SJCRH30 (cell line): Measurements from ENCODE around the gene UGT1A8. TPM values are rescaled to one million over a fixed set of nuclear protein-coding genes. Genes with fewer than 3 reads are reported as not detected.
A peak's percentile ranks its signal among the peaks of the same experiment; 100 is the strongest.

Experiments used
- DNase-seq, 2 experiments: peaks; one replicate each; pipeline ENCODE4 v3.0.0-alpha.2; 2015 to 2020
- H3K27ac ChIP-seq: fragments of 250-450 bp; sonication (Bioruptor Pico); 2 replicates; pipeline ENCODE4 v1.5.1; 2020; ENCODE audit warnings: mild to moderate bottlenecking, moderate library complexity
- H3K27me3 ChIP-seq: fragments of 250-450 bp; sonication (Bioruptor Pico); 2 replicates; pipeline ENCODE4 v1.5.1; 2020; ENCODE audit warnings: mild to moderate bottlenecking, moderate library complexity
- H3K36me3 ChIP-seq: fragments of 250-450 bp; sonication (Bioruptor Pico); 2 replicates; pipeline ENCODE4 v1.5.1; 2020; ENCODE audit warnings: mild to moderate bottlenecking, moderate library complexity
- H3K4me1 ChIP-seq: fragments of 250-450 bp; sonication (Bioruptor Pico); 2 replicates; pipeline ENCODE4 v1.5.1; 2020; ENCODE audit warnings: mild to moderate bottlenecking, moderate library complexity
- H3K4me3 ChIP-seq: fragments of 250-450 bp; sonication (Bioruptor Pico); 2 replicates; pipeline ENCODE4 v1.5.1; 2020; ENCODE audit warnings: mild to moderate bottlenecking, moderate library complexity
- H3K9me3 ChIP-seq: fragments of 250-450 bp; sonication (Bioruptor Pico); replicated peaks from 2 replicates; pipeline ENCODE4 v1.5.1; 2020; ENCODE audit warnings: mild to moderate bottlenecking, moderate library complexity
- total RNA-seq: library from RNA; depleted of rRNA; stranded (reverse); fragments of >200 nt; shearing (Covaris generic); gene quantifications from 2 replicates; pipeline ENCODE4 v1.2.3, GENCODE V29; 2014

Gene UGT1A8
- total RNA-seq, 1 experiment from 2014 or later, result not detected

- Histone ChIP-seq H3K9me3 (no peaks in the 10 kb centered on the region; the same call in 1 of the 2 replicates), H3K4me1 (no peaks in the 10 kb centered on the region), H3K27ac (no peak overlapping the region), H3K4me3 (no peak overlapping the region), H3K27me3 (no peaks in the 10 kb centered on the region), H3K36me3 (no peaks in the 10 kb centered on the region)
- no peak for DNase-seq
These were observed 41.2 kb downstream of the UGT1A8 start for GRCh38 chr2:233658610-233659009.

GRCh38 chr2:233663911-233664310 lies 46.5 kb downstream of the UGT1A8 start:
- no peaks in the 10 kb centered on the region for H3K27me3 ChIP-seq
- no peaks in the 10 kb centered on the region for H3K4me1 ChIP-seq
- H3K4me3 ChIP-seq, result no peak overlapping the region
- no peak for DNase-seq
- H3K27ac ChIP-seq, result no peak overlapping the region
- H3K36me3 ChIP-seq, result no peaks in the 10 kb centered on the region
- H3K9me3 ChIP-seq, result peaks cover 5% of the 10 kb centered on the region; the same call in 1 of the 2 replicates

GRCh38 chr2:233668605-233669260 lies 51.3 kb downstream of the UGT1A8 start:
- Histone ChIP-seq H3K4me3 (no peak overlapping the region), H3K27ac (no peak overlapping the region), H3K36me3 (no peaks in the 10 kb centered on the region), H3K9me3 (0 out of 2 replicates have a peak, but pooled peaks cover 5% of the 10 kb centered on the region), H3K4me1 (no peaks in the 10 kb centered on the region), H3K27me3 (no peaks in the 10 kb centered on the region)
- DNase-seq, result no peak

- Histone ChIP-seq H3K4me1 (peaks cover 5% of the 10 kb centered on the region; the same call in 1 of the 2 replicates), H3K36me3 (no peaks in the 10 kb centered on the region), H3K27me3 (no peaks in the 10 kb centered on the region), H3K27ac (no peak within 1 kb of the TSS), H3K9me3 (0 out of 2 replicates have a peak, but pooled peaks cover 5% of the 10 kb centered on the region), H3K4me3 (no peak within 1 kb of the TSS)
- no peak for DNase-seq
These were observed 54.1 kb downstream of the UGT1A8 start, which contains the start of gene UGT1A9 for GRCh38 chr2:233671290-233672161. UGT1A9 (plus strand) TSS chr2:233671898; CDS start chr2:233671935, 37 bp downstream.

GRCh38 chr2:233672886-233673285 lies 55.5 kb downstream of the UGT1A8 start:
- H3K27ac ChIP-seq, result no peak overlapping the region
- H3K9me3 ChIP-seq, result no peaks in the 10 kb centered on the region
- no peak overlapping the region for H3K4me3 ChIP-seq
- no peaks in the 10 kb centered on the region for H3K27me3 ChIP-seq
- peaks cover 5% of the 10 kb centered on the region; the same call in 1 of the 2 replicates for H3K4me1 ChIP-seq
- no peak for DNase-seq
- no peaks in the 10 kb centered on the region for H3K36me3 ChIP-seq

- Histone ChIP-seq H3K36me3 (no peaks in the 10 kb centered on the region), H3K27ac (no peak overlapping the region), H3K27me3 (no peaks in the 10 kb centered on the region), H3K9me3 (no peaks in the 10 kb centered on the region), H3K4me3 (no peak overlapping the region), H3K4me1 (peaks cover 5% of the 10 kb centered on the region; the same call in 1 of the 2 replicates)
- no peak for DNase-seq
These were observed 56.5 kb downstream of the UGT1A8 start for GRCh38 chr2:233673896-233674295.

- DNase-seq, result no peak
- H3K27ac ChIP-seq, result no peak overlapping the region
- H3K9me3 ChIP-seq, result no peaks in the 10 kb centered on the region
- H3K4me1 ChIP-seq, result peaks cover 5% of the 10 kb centered on the region; the same call in 1 of the 2 replicates
- H3K27me3 ChIP-seq, result no peaks in the 10 kb centered on the region
- no peaks in the 10 kb centered on the region for H3K36me3 ChIP-seq
- H3K4me3 ChIP-seq, result no peak overlapping the region
These were observed 56.9 kb downstream of the UGT1A8 start for GRCh38 chr2:233674314-233674713.

- Histone ChIP-seq H3K4me1 (peaks cover 5% of the 10 kb centered on the region; the same call in 1 of the 2 replicates), H3K27ac (no peak overlapping the region), H3K27me3 (no peaks in the 10 kb centered on the region), H3K9me3 (no peaks in the 10 kb centered on the region), H3K4me3 (no peak overlapping the region), H3K36me3 (no peaks in the 10 kb centered on the region)
- DNase-seq, result peak; percentile 10 to 51
These were observed 57.6 kb downstream of the UGT1A8 start for GRCh38 chr2:233674995-233675394.

- Histone ChIP-seq H3K36me3 (no peaks in the 10 kb centered on the region), H3K4me3 (no peak overlapping the region), H3K27ac (no peak overlapping the region), H3K4me1 (peaks cover 5% of the 10 kb centered on the region; the same call in 1 of the 2 replicates), H3K9me3 (no peaks in the 10 kb centered on the region), H3K27me3 (no peaks in the 10 kb centered on the region)
- no peak for DNase-seq
These were observed 58.6 kb downstream of the UGT1A8 start for GRCh38 chr2:233676046-233676445.

GRCh38 chr2:233679196-233679595 lies 61.8 kb downstream of the UGT1A8 start:
- DNase-seq, result no peak
- no peaks in the 10 kb centered on the region for H3K9me3 ChIP-seq
- no peaks in the 10 kb centered on the region for H3K27me3 ChIP-seq
- H3K4me3 ChIP-seq, result no peak overlapping the region
- no peak overlapping the region for H3K27ac ChIP-seq
- peaks cover 5% of the 10 kb centered on the region; the same call in 1 of the 2 replicates for H3K4me1 ChIP-seq
- no peaks in the 10 kb centered on the region for H3K36me3 ChIP-seq

GRCh38 chr2:233680361-233681045 lies 63.1 kb downstream of the UGT1A8 start:
- Histone ChIP-seq H3K4me1 (peaks cover under 1% of the 10 kb centered on the region; the same call in 1 of the 2 replicates), H3K9me3 (no peaks in the 10 kb centered on the region), H3K4me3 (no peak overlapping the region), H3K36me3 (no peaks in the 10 kb centered on the region), H3K27ac (no peak overlapping the region), H3K27me3 (no peaks in the 10 kb centered on the region)
- DNase-seq, result no peak

GRCh38 chr2:233681521-233682099 lies 64.2 kb downstream of the UGT1A8 start, which contains the start of gene UGT1A7:
UGT1A7 (plus strand) TSS chr2:233681901; CDS start chr2:233681938, 37 bp downstream.
- Histone ChIP-seq H3K4me3 (no peak within 1 kb of the TSS), H3K9me3 (no peaks in the 10 kb centered on the region), H3K36me3 (no peaks in the 10 kb centered on the region), H3K27me3 (no peaks in the 10 kb centered on the region), H3K4me1 (no peaks in the 10 kb centered on the region), H3K27ac (no peak within 1 kb of the TSS)
- DNase-seq, result no peak

- Histone ChIP-seq H3K27me3 (no peaks in the 10 kb centered on the region), H3K36me3 (no peaks in the 10 kb centered on the region), H3K27ac (no peak overlapping the region), H3K4me1 (no peaks in the 10 kb centered on the region), H3K9me3 (no peaks in the 10 kb centered on the region), H3K4me3 (no peak overlapping the region)
- no peak for DNase-seq
These were observed 67.2 kb downstream of the UGT1A8 start for GRCh38 chr2:233684640-233685039.

- no peaks in the 10 kb centered on the region for H3K36me3 ChIP-seq
- no peaks in the 10 kb centered on the region for H3K4me1 ChIP-seq
- H3K9me3 ChIP-seq, result no peaks in the 10 kb centered on the region
- no peaks in the 10 kb centered on the region for H3K27me3 ChIP-seq
- DNase-seq, result no peak
- no peak overlapping the region for H3K27ac ChIP-seq
- H3K4me3 ChIP-seq, result no peak overlapping the region
These were observed 69.5 kb downstream of the UGT1A8 start for GRCh38 chr2:233686928-233687327.
